ENCODE measurements around the gene KCND3. TPM values are rescaled to one million over a fixed set of nuclear protein-coding genes. Genes with fewer than 3 reads are reported as not detected.

KCND3 gene
- polyA plus RNA-seq, 3 donors: not detected

DNA sequence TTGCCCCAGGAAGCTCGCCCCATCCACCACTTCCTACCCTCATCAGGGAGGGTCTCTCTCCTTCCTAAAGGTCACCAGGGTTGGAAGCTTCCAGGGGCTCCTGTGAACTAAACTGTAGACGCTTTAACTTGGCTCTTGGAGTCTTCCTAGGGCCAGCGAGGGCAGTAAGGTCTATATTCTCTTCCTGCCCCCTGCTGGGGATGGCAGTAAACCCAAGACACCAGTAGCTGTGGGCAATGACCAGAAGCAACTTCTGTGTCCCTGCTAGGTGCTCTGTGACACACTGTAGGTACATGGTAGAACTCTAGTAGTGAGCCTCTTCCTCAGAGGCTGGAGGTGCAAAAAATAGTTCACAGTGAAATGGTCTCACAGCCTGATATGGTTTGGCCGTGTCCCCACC is 30.0 kb downstream of the KCND3 start:
- peaks cover 9 to 18% (median 13%) of the 10 kb centered on the region in 3 donors for H3K27me3 Mint-ChIP-seq (ENCODE audit: low read depth in 3 of 3)
- no peak overlapping the region for H3K4me2 ChIP-seq (replicated peaks; ENCODE audit: extremely low read depth, low read length, poor library complexity, severe bottlenecking)
- H3K4me1 ChIP-seq (ENCODE audit: control insufficient read depth in 1 of 2, insufficient read depth in 2 of 2, low read length in 2 of 2): no peaks in the 10 kb centered on the region
- no peaks in the 10 kb centered on the region for H3K4me1 Mint-ChIP-seq
- H3K9me3 ChIP-seq (replicated peaks in 1 of 2; ENCODE audit: control insufficient read depth in 1 of 2, insufficient read depth in 1 of 2, low read length in 2 of 2): no peaks in the 10 kb centered on the region
- no peaks in the 10 kb centered on the region for H4K20me1 ChIP-seq (ENCODE audit: insufficient read depth, low read length)
- no peaks in the 10 kb centered on the region for H3K36me3 Mint-ChIP-seq
- intact Hi-C loops (cut with micrococcal nuclease): no loop called here
- H3K4me3 ChIP-seq (replicated peaks in 1 of 3; ENCODE audit: low read depth in 2 of 3, low read length in 3 of 3): no peak overlapping the region
- no peak for DNase-seq
- H2AFZ ChIP-seq (ENCODE audit: insufficient read depth, low read depth, low read length, poor library complexity, severe bottlenecking): no peak overlapping the region
- H3K36me3 ChIP-seq (replicated peaks in 1 of 2; ENCODE audit: control insufficient read depth in 1 of 2, insufficient read depth in 2 of 2, low read length in 2 of 2): no peaks in the 10 kb centered on the region
- peaks cover 0 to 6% (median 0%) of the 10 kb centered on the region in 7 donors for H3K9me3 Mint-ChIP-seq
- no peak overlapping the region for H3K9ac ChIP-seq (ENCODE audit: insufficient read depth, low read length, poor library complexity, severe bottlenecking)
- no peak overlapping the region for H3K27ac ChIP-seq (ENCODE audit: low read depth in 1 of 2, low read length in 2 of 2)
- 75% methylated on average over 2 of the region's 4 CpGs for WGBS (ENCODE audit: insufficient coverage)
- H3K79me2 ChIP-seq (ENCODE audit: insufficient read depth, low read length): no peaks in the 10 kb centered on the region
- no peaks in the 10 kb centered on the region for H3K27me3 ChIP-seq (ENCODE audit: control insufficient read depth in 2 of 2, insufficient read depth in 2 of 2, low read length in 2 of 2)
- H3K4me3 Mint-ChIP-seq: no peak overlapping the region
- TF ChIP-seq, protein P1, sequence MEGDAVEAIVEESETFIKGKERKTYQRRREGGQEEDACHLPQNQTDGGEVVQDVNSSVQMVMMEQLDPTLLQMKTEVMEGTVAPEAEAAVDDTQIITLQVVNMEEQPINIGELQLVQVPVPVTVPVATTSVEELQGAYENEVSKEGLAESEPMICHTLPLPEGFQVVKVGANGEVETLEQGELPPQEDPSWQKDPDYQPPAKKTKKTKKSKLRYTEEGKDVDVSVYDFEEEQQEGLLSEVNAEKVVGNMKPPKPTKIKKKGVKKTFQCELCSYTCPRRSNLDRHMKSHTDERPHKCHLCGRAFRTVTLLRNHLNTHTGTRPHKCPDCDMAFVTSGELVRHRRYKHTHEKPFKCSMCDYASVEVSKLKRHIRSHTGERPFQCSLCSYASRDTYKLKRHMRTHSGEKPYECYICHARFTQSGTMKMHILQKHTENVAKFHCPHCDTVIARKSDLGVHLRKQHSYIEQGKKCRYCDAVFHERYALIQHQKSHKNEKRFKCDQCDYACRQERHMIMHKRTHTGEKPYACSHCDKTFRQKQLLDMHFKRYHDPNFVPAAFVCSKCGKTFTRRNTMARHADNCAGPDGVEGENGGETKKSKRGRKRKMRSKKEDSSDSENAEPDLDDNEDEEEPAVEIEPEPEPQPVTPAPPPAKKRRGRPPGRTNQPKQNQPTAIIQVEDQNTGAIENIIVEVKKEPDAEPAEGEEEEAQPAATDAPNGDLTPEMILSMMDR (IDR thresholded peaks at IDR 0.05): no peak
- no peak overlapping the region for H3K27ac Mint-ChIP-seq

DNA sequence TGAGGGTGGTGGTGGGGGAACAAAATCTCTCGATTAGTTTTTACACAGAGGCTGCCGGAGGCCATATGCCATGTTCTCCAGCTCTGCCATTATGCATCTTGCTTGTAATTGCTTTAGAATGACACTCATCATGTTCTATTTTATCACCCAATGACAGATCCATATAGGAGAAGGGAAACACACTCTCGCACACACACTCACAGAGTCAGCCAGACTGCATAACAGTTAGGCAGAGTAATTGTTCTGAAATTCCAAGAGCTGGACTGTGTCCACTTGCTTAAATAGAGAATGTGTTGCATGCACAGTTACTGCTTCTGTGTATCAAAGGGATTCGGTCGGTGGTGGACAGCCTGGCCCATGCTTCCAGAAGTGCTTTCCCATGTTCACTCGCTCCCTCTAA is 30.6 kb downstream of the KCND3 start:
- intact Hi-C loops (cut with micrococcal nuclease): no loop called here
- H3K79me2 ChIP-seq (ENCODE audit: insufficient read depth, low read length): no peaks in the 10 kb centered on the region
- no peaks in the 10 kb centered on the region for H3K4me1 ChIP-seq (ENCODE audit: control insufficient read depth in 1 of 2, insufficient read depth in 2 of 2, low read length in 2 of 2)
- H2AFZ ChIP-seq (ENCODE audit: insufficient read depth, low read depth, low read length, poor library complexity, severe bottlenecking): no peak overlapping the region
- Mint-ChIP-seq H3K27me3 (ENCODE audit: low read depth in 3 of 3) (peaks cover 7 to 14% (median 12%) of the 10 kb centered on the region in 3 donors), H3K36me3 (no peaks in the 10 kb centered on the region), H3K27ac (no peak overlapping the region), H3K9me3 (peaks cover 0 to 6% (median 0%) of the 10 kb centered on the region in 7 donors), H3K4me3 (no peak overlapping the region), H3K4me1 (no peaks in the 10 kb centered on the region)
- H3K36me3 ChIP-seq (replicated peaks in 1 of 2; ENCODE audit: control insufficient read depth in 1 of 2, insufficient read depth in 2 of 2, low read length in 2 of 2): no peaks in the 10 kb centered on the region
- no CpG with 5 or more reads among the region's 6 CpGs for whole genome bisulfite sequencing (ENCODE audit: insufficient coverage)
- no peak overlapping the region for H3K9ac ChIP-seq (ENCODE audit: insufficient read depth, low read length, poor library complexity, severe bottlenecking)
- H3K4me2 ChIP-seq (replicated peaks; ENCODE audit: extremely low read depth, low read length, poor library complexity, severe bottlenecking): no peak overlapping the region
- TF ChIP-seq, protein P1 (IDR thresholded peaks at IDR 0.05): no peak
- no peaks in the 10 kb centered on the region for H4K20me1 ChIP-seq (ENCODE audit: insufficient read depth, low read length)
- H3K27ac ChIP-seq (ENCODE audit: low read depth in 1 of 2, low read length in 2 of 2): no peak overlapping the region
- H3K4me3 ChIP-seq (replicated peaks in 1 of 3; ENCODE audit: low read depth in 2 of 3, low read length in 3 of 3): no peak overlapping the region
- DNase-seq: no peak
- no peaks in the 10 kb centered on the region for H3K9me3 ChIP-seq (replicated peaks in 1 of 2; ENCODE audit: control insufficient read depth in 1 of 2, insufficient read depth in 1 of 2, low read length in 2 of 2)
- no peaks in the 10 kb centered on the region for H3K27me3 ChIP-seq (ENCODE audit: control insufficient read depth in 2 of 2, insufficient read depth in 2 of 2, low read length in 2 of 2)

Measured in CD14-positive monocyte (primary cell).